Right ventricle myocardium inferior (tissue), 1 donor: ENCODE results near the gene NACA2. TPM values are rescaled to one million over a fixed set of nuclear protein-coding genes. Genes with fewer than 3 reads are reported as not detected.
A peak's percentile ranks its signal among the peaks of the same experiment; 100 is the strongest.
"Not testable (repeated sequence)": the region's sequence is repeated elsewhere in the genome, so short reads cannot be mapped to it uniquely, and the experiment has no call there.

Experiments
- ATAC-seq: fragments of 200-7000 bp; cut with Tn5 transposase; one replicate; pipeline ENCODE4 v1.9.1; 2020; ENCODE audit warnings: mild to moderate bottlenecking, moderate library complexity
- DNase-seq: peaks from one replicate; pipeline ENCODE4 v3.0.0; 2021; ENCODE audit errors: missing footprints
- intact Hi-C: fragments of 100-400 bp; cut with DNase I; formaldehyde crosslinking; loops from one replicate; pipeline ENCODE4 v1.11.0; 2022
- total RNA-seq: library from RNA; stranded (reverse); fragmentation: NEBNext Ultra II Directional; extraction: Animal tissue kit (Norgen Biotek cat#: 25700); gene quantifications from one replicate; pipeline ENCODE4 v1.2.1, GENCODE V29; 2021
- donor health status: DM: no; HTN: yes; CAD: no; lungs with severe emphysema.

NACA2 gene
- total RNA-seq, 1 donor from 2014 or later, result not detected

DNA sequence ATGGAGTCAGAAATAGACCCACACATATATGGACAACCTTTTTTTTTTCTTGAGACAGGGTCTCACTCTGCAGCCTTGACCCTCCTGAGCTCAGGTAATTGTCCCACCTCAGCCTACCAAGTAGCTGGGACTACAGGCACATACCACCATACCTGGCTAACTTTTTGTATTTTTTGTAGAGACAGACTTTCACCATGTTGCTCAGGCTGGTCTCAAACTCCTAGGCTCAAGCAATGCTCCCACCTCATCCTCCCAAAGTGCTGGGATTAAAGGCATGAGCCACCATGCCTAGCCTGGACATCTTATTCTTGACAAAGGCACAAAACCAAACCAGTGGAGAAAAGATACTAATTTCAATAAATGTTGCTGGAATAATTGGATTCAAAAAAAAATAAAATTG, 14.7 kb upstream of the NACA2 start:
- intact Hi-C loops, result no loop called here
- ATAC-seq, result no peak
- DNase-seq, result no peak

- DNase-seq, result no peak
- no peak for ATAC-seq
- intact Hi-C loops, result no loop called here
These were observed 10.3 kb upstream of the NACA2 start for GRCh38 chr17:61601297-61601696.

DNA sequence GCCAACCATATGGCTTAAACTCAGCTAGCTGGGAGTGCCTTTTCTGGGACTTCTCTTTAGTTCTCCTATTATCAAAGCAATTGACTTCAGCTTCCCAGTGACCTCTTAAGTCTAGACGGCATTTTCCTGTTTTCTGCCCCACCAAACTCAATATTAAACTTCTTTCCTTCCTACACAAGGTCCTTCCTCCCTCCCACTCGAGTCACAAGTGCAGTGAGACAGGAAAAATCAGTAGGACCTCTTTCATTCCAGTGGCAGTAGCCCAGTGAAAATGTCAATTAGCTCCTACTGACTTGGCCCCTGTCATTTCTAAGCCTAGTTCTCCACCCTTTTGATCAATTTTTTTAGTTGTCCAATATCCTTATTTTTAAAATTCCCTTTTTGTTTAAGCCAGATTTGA, 9.6 kb upstream of the NACA2 start:
- ATAC-seq, result no peak
- intact Hi-C loops, result no loop called here
- DNase-seq, result no peak

DNA sequence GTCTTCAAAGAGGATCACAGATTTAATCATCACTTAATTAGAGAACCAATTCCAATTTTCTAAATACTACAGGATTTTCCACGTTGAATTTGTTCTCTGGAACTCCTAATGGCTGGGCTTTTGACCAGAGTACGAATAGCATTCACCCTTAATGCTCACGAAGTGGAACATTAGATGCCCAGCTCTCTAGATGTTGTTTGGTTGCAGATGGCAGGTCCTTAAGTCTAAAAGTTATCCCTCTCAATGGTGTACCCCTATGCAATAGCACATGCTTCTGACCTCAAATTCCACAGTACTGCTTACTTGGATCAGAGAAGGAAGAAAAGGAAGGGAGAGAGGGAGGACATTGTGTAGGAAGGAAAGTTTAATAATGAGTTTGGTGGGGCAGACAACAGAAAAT, 8.6 kb upstream of the NACA2 start:
- intact Hi-C loops, result no loop called here
- DNase-seq, result no peak
- no peak for ATAC-seq

DNA sequence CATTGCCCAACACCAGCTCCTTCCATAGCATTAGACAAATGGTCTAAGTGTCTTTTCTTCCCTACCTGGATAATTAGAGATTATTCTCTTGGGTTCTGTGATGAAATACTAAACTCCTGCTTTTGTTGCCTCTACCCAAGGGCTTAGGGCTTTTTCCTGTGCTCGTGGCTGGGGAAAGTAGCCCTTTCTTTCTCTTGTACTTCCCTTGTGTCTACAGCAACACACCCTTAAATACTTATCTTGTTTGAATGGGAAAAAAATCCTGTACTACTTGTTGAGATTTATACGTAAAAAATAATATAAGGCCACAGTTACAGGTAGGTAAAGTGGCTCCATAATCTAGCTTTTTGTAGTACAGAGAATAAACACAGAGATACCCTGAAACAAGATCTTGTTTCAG, 7.0 kb upstream of the NACA2 start:
- ATAC-seq (no peak), DNase-seq (no peak)
- intact Hi-C loops, result no loop called here

GRCh38 chr17:61597607-61598006, 6.6 kb upstream of the NACA2 start:
- intact Hi-C loops, result no loop called here
- ATAC-seq, result no peak

GRCh38 chr17:61595418-61596186, 4.6 kb upstream of the NACA2 start:
- intact Hi-C loops, result no loop called here
- ATAC-seq (no peak), DNase-seq (no peak)

More at GRCh38 chr17:61597607-61598006, 6.6 kb upstream of the NACA2 start:
- no peak for DNase-seq

GRCh38 chr17:61594294-61594825, 3.3 kb upstream of the NACA2 start:
- ATAC-seq, result no peak
- DNase-seq, result peak; percentile 55
- intact Hi-C loops, result no loop called here

DNA sequence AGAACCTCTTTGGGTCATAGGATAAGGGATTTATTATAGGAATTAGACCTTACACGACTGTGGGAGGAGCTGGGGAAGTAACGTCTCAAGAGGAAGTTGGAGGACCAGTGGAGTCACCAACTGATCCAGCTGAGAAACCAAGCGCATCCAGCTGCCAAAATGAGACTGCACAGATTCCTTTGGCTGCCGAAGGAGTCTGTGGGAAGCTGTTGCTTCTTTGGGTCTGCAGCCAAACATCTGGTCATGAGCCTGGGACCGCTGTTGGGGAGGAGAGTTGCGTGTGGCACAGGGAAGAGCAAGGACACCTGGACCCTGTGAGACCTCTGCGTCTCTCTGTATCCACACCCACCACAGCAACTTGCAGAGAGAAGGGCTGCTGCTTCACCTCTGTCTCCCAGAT, 2.4 kb upstream of the NACA2 start:
- intact Hi-C loops, result no loop called here
- ATAC-seq (no peak), DNase-seq (no peak)

DNA sequence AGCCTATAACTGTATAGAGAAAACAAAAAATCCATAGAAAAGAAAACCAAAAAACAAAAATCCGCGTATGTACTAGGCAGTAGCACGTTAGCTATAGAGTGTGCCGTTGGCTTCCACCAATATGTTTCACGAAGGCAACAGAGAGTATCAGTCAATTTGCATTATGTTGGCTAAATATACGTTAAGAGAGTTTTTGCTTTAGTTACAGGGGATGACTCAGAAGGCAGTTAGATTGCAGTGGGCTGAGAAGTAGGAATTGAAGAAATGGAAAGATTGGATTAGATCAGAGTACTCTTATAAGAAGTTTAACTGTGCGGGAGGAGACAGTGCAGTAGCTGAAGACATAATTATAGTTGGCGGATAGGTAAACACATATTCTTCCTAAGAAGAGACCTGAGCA, 911 bp upstream of the NACA2 start:
- intact Hi-C loops, result no loop called here

GRCh38 chr17:61589990-61590389, 1.0 kb downstream of the NACA2 start:
- DNase-seq (no peak), ATAC-seq (no peak)
- intact Hi-C loops, result no loop called here

More for the DNA sequence above, 911 bp upstream of the NACA2 start:
- DNase-seq, result no peak
- no peak for ATAC-seq

DNA sequence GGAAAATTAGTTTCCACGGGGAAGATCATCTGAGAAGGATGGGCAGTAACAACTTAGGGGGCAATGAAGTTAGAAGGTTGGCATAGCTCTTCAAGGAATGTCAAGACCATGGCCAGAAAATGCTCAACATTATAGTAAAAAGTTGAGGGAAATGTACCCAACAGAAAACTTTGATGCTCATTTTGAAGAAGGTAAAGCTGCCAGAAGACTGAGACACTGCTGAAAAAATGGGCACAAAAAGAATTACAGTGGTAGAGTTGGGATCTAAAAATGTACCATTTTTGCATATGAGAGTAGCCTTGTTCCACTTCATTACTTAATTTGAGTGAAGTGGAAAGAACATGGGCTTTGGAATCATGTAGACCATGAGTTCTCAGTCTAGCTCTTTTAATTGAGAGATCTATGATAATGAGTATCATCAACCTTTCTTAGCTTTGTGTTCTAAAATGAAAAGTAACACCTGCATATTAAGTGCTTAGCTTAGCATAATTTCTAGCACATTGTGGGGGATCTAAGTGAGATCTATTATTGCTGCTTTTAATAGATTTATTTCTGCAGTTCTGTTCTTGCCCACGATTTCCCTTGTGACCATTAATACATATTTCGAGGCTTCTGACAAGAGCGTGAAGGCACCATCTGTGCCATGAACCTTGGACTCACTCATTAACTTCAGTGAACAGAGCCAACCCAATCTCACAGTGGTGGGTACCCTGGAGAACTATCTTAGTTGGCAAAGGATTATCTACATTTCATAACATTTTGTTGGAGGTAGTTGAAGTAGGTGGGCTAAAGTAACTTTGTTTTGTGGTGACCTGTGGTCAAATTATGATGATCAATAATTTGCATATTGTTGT, 3.0 kb downstream of the NACA2 start:
- intact Hi-C loops, result no loop called here
- DNase-seq (no peak), ATAC-seq (no peak)

- intact Hi-C loops, result no loop called here
- ATAC-seq, result no peak
These were observed 3.8 kb downstream of the NACA2 start for GRCh38 chr17:61587242-61587641.

DNA sequence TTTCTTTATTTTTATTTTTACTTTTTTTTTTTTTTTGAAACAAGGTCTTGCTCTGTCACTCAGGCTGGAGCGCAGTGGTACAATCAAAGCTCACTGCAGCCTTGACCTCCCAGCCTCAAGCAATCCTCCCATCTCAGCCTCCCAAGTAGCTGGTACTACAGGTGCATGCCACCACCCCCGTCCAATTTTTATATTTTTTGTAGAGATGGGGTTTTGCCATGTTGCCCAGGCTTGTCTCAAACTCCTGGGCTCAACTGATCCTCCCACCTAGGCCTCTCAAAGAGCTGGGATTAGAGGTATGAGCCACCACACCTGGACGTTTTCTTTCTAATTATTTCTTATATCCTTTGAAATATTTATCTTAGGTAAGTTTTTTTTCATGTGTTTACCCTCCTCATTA, 4.4 kb downstream of the NACA2 start:
- intact Hi-C loops, ATAC-seq, DNase-seq: not testable (repeated sequence)

More at GRCh38 chr17:61587242-61587641, 3.8 kb downstream of the NACA2 start:
- no peak for DNase-seq

DNA sequence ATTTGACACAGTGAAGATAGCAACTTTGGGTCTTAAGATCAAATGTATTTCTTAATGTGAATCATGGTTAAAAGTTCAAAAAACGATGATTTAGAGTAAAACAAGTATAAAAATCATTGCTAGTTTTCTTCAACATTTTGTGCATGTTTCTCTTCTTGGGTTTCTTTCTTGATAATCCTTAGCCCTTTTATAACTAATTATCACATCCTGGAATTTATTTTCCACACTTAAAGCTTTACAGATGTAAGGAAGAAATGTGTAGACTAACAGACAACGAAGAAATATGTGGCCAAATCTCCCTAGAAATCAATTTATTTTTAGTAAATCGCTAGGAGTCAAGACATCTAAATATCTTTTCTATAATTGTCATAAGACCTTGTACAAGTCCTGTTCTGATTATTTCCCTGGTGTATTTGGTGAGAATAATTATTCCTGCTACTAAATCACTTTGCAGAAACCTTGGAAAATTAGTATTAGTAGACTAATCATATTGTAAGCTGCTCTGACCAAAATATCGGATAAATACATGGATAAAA, 4.9 kb downstream of the NACA2 start:
- ATAC-seq, result no peak
- intact Hi-C loops, result no loop called here

DNA sequence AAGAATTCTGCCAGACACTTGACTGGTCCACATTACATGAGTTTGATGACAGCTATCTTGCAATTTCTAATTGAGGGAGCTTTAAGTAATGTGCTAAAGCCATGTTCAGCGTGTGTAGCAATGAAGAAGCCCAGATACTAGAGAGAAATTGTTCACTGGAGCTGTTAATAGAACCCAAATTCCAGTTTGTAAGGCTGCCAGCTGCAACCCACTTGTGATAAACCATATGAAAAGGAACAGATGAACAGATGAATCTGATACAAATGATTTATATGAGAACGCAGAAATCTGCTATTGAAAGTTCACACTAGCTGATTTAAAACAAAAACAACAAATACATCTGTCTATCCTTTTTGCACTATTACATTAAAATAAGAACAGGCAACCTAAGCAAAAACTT, 6.2 kb downstream of the NACA2 start:
- ATAC-seq (no peak), DNase-seq (no peak)
- intact Hi-C loops, result no loop called here

More for the DNA sequence above, 4.9 kb downstream of the NACA2 start:
- no peak for DNase-seq

GRCh38 chr17:61584266-61584665, 6.8 kb downstream of the NACA2 start:
- intact Hi-C loops, result no loop called here
- DNase-seq (no peak), ATAC-seq (no peak)

GRCh38 chr17:61583660-61584264, 7.3 kb downstream of the NACA2 start:
- no peak for ATAC-seq
- intact Hi-C loops, result no loop called here
- DNase-seq, result no peak

DNA sequence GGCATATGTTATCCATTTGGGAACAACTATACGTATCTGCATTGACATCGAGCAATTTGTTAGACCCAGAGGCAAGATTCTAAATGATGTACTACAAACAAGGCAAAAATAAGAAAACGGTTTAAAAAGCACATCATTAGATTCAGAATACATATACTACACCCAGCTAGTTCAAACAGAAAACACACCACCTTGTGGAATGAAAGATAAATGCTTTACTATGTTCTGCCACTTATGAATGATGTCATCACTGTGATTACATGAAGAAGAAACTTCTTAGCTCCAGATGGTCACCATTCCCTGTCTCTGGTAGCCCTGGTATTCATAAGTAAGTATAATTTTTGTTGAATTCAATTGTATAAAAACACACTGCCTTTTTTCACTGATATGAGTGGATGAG, 7.8 kb downstream of the NACA2 start:
- intact Hi-C loops, result no loop called here
- ATAC-seq, result no peak

More for the DNA sequence above, 7.8 kb downstream of the NACA2 start:
- no peak for DNase-seq
